ENCODE results near the gene TMEM202.

DNA sequence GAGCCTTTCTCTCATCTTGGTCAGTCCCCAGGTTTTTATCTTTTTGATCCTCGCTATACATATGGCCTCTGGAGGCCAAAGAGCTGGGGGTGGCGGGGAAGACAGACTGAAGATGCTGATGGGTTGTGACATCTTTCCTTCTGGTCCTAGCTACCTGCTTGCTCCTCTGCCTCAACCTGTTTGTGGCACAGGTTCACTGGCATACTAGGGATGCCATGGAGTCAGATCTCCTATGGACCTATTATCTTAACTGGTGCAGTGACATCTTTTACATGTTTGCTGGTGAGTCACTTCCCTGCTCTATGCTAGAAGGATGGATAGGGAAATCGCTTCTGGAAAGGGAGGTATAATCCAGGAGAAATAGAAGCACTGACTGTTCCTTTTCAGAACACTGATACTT is 8.8 kb downstream of the TMEM202 start:
- TF ChIP-seq TEAD4 (IDR thresholded peaks at IDR 0.05) (no peak), YY1 (IDR thresholded peaks at IDR 0.05; ENCODE audit: low read depth) (no peak), CEBPB (IDR thresholded peaks at IDR 0.05) (no peak), TAF1 (IDR thresholded peaks at IDR 0.05; ENCODE audit: low read depth) (no peak), FOXM1 (IDR thresholded peaks at IDR 0.05; ENCODE audit: borderline replicate concordance, low read depth) (no peak), TCF12 (IDR thresholded peaks at IDR 0.05; ENCODE audit: low read depth) (no peak)
- TF ChIP-seq, protein P1, sequence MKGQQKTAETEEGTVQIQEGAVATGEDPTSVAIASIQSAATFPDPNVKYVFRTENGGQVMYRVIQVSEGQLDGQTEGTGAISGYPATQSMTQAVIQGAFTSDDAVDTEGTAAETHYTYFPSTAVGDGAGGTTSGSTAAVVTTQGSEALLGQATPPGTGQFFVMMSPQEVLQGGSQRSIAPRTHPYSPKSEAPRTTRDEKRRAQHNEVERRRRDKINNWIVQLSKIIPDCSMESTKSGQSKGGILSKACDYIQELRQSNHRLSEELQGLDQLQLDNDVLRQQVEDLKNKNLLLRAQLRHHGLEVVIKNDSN (IDR thresholded peaks at IDR 0.05): no peak
- TF ChIP-seq, protein P2, sequence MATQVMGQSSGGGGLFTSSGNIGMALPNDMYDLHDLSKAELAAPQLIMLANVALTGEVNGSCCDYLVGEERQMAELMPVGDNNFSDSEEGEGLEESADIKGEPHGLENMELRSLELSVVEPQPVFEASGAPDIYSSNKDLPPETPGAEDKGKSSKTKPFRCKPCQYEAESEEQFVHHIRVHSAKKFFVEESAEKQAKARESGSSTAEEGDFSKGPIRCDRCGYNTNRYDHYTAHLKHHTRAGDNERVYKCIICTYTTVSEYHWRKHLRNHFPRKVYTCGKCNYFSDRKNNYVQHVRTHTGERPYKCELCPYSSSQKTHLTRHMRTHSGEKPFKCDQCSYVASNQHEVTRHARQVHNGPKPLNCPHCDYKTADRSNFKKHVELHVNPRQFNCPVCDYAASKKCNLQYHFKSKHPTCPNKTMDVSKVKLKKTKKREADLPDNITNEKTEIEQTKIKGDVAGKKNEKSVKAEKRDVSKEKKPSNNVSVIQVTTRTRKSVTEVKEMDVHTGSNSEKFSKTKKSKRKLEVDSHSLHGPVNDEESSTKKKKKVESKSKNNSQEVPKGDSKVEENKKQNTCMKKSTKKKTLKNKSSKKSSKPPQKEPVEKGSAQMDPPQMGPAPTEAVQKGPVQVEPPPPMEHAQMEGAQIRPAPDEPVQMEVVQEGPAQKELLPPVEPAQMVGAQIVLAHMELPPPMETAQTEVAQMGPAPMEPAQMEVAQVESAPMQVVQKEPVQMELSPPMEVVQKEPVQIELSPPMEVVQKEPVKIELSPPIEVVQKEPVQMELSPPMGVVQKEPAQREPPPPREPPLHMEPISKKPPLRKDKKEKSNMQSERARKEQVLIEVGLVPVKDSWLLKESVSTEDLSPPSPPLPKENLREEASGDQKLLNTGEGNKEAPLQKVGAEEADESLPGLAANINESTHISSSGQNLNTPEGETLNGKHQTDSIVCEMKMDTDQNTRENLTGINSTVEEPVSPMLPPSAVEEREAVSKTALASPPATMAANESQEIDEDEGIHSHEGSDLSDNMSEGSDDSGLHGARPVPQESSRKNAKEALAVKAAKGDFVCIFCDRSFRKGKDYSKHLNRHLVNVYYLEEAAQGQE (IDR thresholded peaks at IDR 0.05; ENCODE audit: low read depth): no peak
